ENCODE data around the gene C5orf22.

Gene C5orf22

GRCh38 chr5:31559942-31560341 lies 27.8 kb downstream of the C5orf22 start:
- H3K27ac ChIP-seq (replicated peaks) = no peak overlapping the region

GRCh38 chr5:31561946-31562345 lies 29.8 kb downstream of the C5orf22 start:
- no peak for TF ChIP-seq CTCF (IDR thresholded peaks at IDR 0.05; ENCODE audit: insufficient read depth, low read length)
- TF ChIP-seq GABPA (IDR thresholded peaks at IDR 0.05; ENCODE audit: low read depth) = no peak
- no peak for TF ChIP-seq SPI1 (IDR thresholded peaks at IDR 0.05; ENCODE audit: borderline replicate concordance, low read depth)
- TF ChIP-seq POLR2AphosphoS5 (IDR thresholded peaks at IDR 0.05; ENCODE audit: low read depth) = no peak
- no peak for TF ChIP-seq REST (IDR thresholded peaks at IDR 0.05; ENCODE audit: insufficient replicate concordance, low read depth)
- Histone ChIP-seq H3K27ac (replicated peaks) (no peak overlapping the region), H3K27me3 (ENCODE audit: insufficient read depth, poor library complexity, severe bottlenecking) (no peaks in the 10 kb centered on the region), H3K4me3 (replicated peaks; ENCODE audit: insufficient read depth, low read length) (no peak overlapping the region)
- DNase-seq (ENCODE audit: low read depth in 1 of 2, low spot score in 1 of 2) = no peak

More at GRCh38 chr5:31559942-31560341, 27.8 kb downstream of the C5orf22 start:
- no peak for TF ChIP-seq GABPA (IDR thresholded peaks at IDR 0.05; ENCODE audit: low read depth)
- no peak for TF ChIP-seq REST (IDR thresholded peaks at IDR 0.05; ENCODE audit: insufficient replicate concordance, low read depth)
- no peak for TF ChIP-seq POLR2AphosphoS5 (IDR thresholded peaks at IDR 0.05; ENCODE audit: low read depth)
- TF ChIP-seq SPI1 (IDR thresholded peaks at IDR 0.05; ENCODE audit: borderline replicate concordance, low read depth) = no peak
- TF ChIP-seq CTCF (IDR thresholded peaks at IDR 0.05; ENCODE audit: insufficient read depth, low read length) = no peak
- no peak for DNase-seq (ENCODE audit: low read depth in 1 of 2, low spot score in 1 of 2)
- no peak overlapping the region for H3K4me3 ChIP-seq (replicated peaks; ENCODE audit: insufficient read depth, low read length)
- no peaks in the 10 kb centered on the region for H3K27me3 ChIP-seq (ENCODE audit: insufficient read depth, poor library complexity, severe bottlenecking)

DNA sequence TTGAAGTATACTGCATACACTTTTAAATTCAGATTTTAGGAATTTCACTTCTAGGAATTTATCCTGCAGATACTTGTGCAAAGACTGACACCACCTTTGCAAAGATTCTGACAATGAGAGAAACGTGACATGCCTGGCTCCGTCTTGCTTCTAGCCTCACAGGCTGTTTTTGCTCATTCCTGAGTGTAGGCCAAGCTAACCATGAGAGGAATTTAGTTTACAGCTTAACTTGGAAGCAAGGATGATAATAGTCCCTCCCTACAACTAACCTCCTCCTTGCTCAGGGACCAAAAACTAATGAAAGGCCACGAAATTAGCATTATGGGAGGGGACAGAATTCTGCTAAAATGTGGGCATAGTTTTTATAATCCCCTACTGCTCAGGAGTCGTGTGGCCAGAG lies 31.1 kb downstream of the C5orf22 start:
- Histone ChIP-seq H3K4me3 (replicated peaks; ENCODE audit: insufficient read depth, low read length) (no peak overlapping the region), H3K27me3 (ENCODE audit: insufficient read depth, poor library complexity, severe bottlenecking) (no peaks in the 10 kb centered on the region), H3K27ac (replicated peaks) (no peak overlapping the region)
- no peak for DNase-seq (ENCODE audit: low read depth in 1 of 2, low spot score in 1 of 2)
- no peak for TF ChIP-seq REST (IDR thresholded peaks at IDR 0.05; ENCODE audit: insufficient replicate concordance, low read depth)
- no peak for TF ChIP-seq GABPA (IDR thresholded peaks at IDR 0.05; ENCODE audit: low read depth)
- TF ChIP-seq CTCF (IDR thresholded peaks at IDR 0.05; ENCODE audit: insufficient read depth, low read length) = no peak
- no peak for TF ChIP-seq POLR2AphosphoS5 (IDR thresholded peaks at IDR 0.05; ENCODE audit: low read depth)
- TF ChIP-seq SPI1 (IDR thresholded peaks at IDR 0.05; ENCODE audit: borderline replicate concordance, low read depth) = no peak
